T47D (cell line): ENCODE results near the gene NLN.
"Not testable (repeated sequence)": the region's sequence is repeated elsewhere in the genome, so short reads cannot be mapped to it uniquely, and the experiment has no call there.

Experiments used
- DNase-seq, 2 experiments: peaks; one replicate each; pipeline versions ENCODE4 v3.0.0 to v3.0.0-alpha.2; 2011 to 2012; ENCODE audit warnings: low read depth in 1 of 2, low spot score in 1 of 2
- JUND ChIP-seq: IDR thresholded peaks from 2 replicates; pipeline ENCODE4 v1.6.1; 2012; ENCODE audit warnings: low read depth
- in situ Hi-C: cut with HindIII; loops from 2 replicates; pipeline ENCODE4 v1.10.0; 2016; ENCODE audit warnings: low sequenced_read_pairs, low pct_unique_long_range_greater_than_20kb

Gene NLN

DNA sequence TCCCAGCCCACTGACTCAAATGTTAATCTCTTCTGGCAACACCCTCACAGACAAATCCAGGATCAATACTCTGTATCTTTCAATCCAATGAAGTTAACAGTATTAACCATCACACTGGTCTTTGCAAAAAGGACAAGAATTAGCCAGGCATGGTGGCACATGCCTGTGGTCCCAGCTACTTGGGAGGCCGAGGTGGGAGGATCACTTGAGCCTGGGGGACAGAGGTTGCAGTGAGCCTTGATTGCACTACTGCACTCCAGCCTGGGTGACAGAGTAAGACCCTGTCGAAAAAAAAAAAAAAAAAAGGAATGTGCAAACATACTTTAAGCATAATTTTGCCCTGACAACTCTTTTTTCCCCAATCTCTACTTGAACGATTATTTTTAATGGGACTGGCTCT lies 146.5 kb downstream of the NLN start:
- DNase-seq = no peak
- in situ Hi-C loops = no loop called here
- TF ChIP-seq JUND = no peak

- TF ChIP-seq JUND = no peak
- DNase-seq = no peak
- in situ Hi-C loops = no loop called here
Observed at GRCh38 chr5:65871182-65871581, 149.2 kb downstream of the NLN start.

DNA sequence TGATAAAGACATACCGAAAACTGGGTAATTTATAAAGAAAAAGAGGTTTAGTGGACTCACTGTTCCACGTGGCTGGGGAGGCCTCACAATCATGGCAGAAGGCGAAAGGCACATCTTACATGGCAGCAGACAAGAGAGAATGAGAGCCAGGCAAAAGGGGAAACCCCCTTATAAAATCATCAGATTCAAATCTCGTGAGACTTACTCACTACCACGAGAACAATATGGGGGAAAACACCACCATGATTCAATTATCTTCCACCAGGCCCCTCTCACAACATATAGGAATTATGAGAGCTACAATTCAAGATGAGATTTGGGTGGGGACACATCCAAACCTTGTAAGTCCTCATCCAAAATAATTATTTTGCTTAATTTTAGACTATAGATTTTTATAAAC lies 149.8 kb downstream of the NLN start:
- in situ Hi-C loops, DNase-seq: not testable (repeated sequence)

DNA sequence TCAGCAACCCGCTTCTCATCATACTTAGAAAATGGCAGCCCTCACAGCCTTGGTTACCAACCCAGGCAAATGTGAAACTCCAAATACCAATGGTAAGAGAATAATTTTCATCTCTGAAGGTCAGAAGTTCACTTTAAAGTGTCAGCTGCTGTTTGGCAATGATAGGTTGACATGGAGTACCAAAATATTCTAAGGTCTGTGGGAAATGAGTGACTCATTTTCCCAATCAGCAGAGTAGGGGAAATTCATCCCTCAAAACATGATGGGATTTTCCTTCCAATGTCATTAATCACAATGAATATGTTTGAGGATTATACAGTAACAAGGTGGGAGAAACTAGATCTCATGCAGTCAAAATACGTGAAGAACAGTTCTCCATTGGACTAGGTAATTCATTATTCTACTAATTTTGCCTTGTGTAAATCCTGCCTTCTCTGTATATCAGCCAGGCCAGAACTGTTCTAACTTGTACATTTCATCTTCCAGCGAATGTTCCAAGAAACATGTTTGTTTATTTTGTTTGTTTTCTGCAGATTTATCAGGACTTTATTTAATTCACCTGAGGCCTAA lies 151.3 kb downstream of the NLN start:
- no peak for TF ChIP-seq JUND
- DNase-seq = peak in 1 of 2 experiments; percentile 15
- in situ Hi-C loops = no loop called here

GRCh38 chr5:65874241-65874640 lies 152.2 kb downstream of the NLN start:
- in situ Hi-C loops = no loop called here
- DNase-seq = no peak
- no peak for TF ChIP-seq JUND

GRCh38 chr5:65876496-65876895 lies 154.5 kb downstream of the NLN start:
- in situ Hi-C loops = no loop called here
- no peak for TF ChIP-seq JUND
- DNase-seq = no peak

DNA sequence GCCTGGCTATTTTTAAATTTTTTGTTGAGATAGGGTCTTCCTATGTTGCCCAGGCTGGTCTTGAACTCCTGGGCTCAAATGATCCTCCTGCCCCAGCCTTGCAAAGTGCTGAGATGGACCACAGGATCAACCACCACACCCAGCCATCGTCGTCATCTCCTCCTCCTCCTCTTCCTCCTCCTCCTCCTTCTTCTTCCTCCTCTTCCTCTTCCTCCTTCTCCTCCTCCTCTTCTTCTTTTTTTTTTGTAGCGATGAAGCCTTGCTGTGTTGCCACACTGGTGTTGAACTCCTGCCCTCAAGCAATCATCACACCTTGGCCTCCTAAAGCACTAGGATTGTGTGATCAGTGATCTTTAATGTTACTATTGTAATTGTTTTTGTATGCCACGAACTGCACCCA lies 155.0 kb downstream of the NLN start:
- TF ChIP-seq JUND = no peak
- in situ Hi-C loops = no loop called here
- no peak for DNase-seq
